ENCODE measurements around the gene SUSD4.

SUSD4 gene

GRCh38 chr1:223233410-223234169 lies 130.4 kb downstream of the SUSD4 start:
- peak; percentile 57 for DNase-seq (ENCODE audit: low read depth)
- no peak for TF ChIP-seq CTCF (IDR thresholded peaks at IDR 0.05; ENCODE audit: control insufficient read depth, insufficient read depth, low read depth, low read length, missing control alignments)
- no peak overlapping the region for H3K4me3 ChIP-seq (ENCODE audit: control insufficient read depth, low read depth, low read length)

GRCh38 chr1:223233019-223233409 lies 131.0 kb downstream of the SUSD4 start:
- TF ChIP-seq CTCF (IDR thresholded peaks at IDR 0.05; ENCODE audit: control insufficient read depth, insufficient read depth, low read depth, low read length, missing control alignments): no peak

GRCh38 chr1:223231581-223231980 lies 132.4 kb downstream of the SUSD4 start:
- no peak overlapping the region for H3K4me3 ChIP-seq (ENCODE audit: control insufficient read depth, low read depth, low read length)
- no peak for TF ChIP-seq CTCF (IDR thresholded peaks at IDR 0.05; ENCODE audit: control insufficient read depth, insufficient read depth, low read depth, low read length, missing control alignments)
- DNase-seq (ENCODE audit: low read depth): no peak

More at GRCh38 chr1:223233019-223233409, 131.0 kb downstream of the SUSD4 start:
- no peak overlapping the region for H3K4me3 ChIP-seq (ENCODE audit: control insufficient read depth, low read depth, low read length)
- no peak for DNase-seq (ENCODE audit: low read depth)

GRCh38 chr1:223231011-223231572 lies 132.9 kb downstream of the SUSD4 start:
- no peak for TF ChIP-seq CTCF (IDR thresholded peaks at IDR 0.05; ENCODE audit: control insufficient read depth, insufficient read depth, low read depth, low read length, missing control alignments)
- no peak for DNase-seq (ENCODE audit: low read depth)
- no peak overlapping the region for H3K4me3 ChIP-seq (ENCODE audit: control insufficient read depth, low read depth, low read length)

GRCh38 chr1:223230161-223230881 lies 133.7 kb downstream of the SUSD4 start:
- DNase-seq (ENCODE audit: low read depth): peak; percentile 68
- TF ChIP-seq CTCF (IDR thresholded peaks at IDR 0.05; ENCODE audit: control insufficient read depth, insufficient read depth, low read depth, low read length, missing control alignments): no peak
- peak overlapping the region; percentile 21 for H3K4me3 ChIP-seq (ENCODE audit: control insufficient read depth, low read depth, low read length)

- TF ChIP-seq CTCF (IDR thresholded peaks at IDR 0.05; ENCODE audit: control insufficient read depth, insufficient read depth, low read depth, low read length, missing control alignments): no peak
- no peak for DNase-seq (ENCODE audit: low read depth)
- no peak overlapping the region for H3K4me3 ChIP-seq (ENCODE audit: control insufficient read depth, low read depth, low read length)
Measured at GRCh38 chr1:223229756-223230155, 134.2 kb downstream of the SUSD4 start.
